SK-N-MC (cell line): ENCODE data around the gene GATA1.

ENCODE experiments used
- EZH2 ChIP-seq: fragments of 200-600 bp; sonication (generic); IDR thresholded peaks from one replicate; pipeline ENCODE4 v1.6.1; 2017; ENCODE audit warnings: antibody characterized with exemption
- POLR2AphosphoS5 ChIP-seq: IDR thresholded peaks from 2 replicates; pipeline ENCODE4 v1.6.1; 2012; ENCODE audit warnings: mild to moderate bottlenecking, low read depth, low read length, borderline replicate concordance

- TF ChIP-seq POLR2AphosphoS5 (no peak), EZH2 (no peak)
These were observed 1.7 kb upstream of the GATA1 start for GRCh38 chrX:48784726-48785125.
